HUES48 (cell line): ENCODE data around the gene GMPPB.
A peak's percentile ranks its signal among the peaks of the same experiment; 100 is the strongest.
"Not testable (repeated sequence)": the region's sequence is repeated elsewhere in the genome, so short reads cannot be mapped to it uniquely, and the experiment has no call there.

ENCODE experiments used
- H3K27ac ChIP-seq: one replicate; pipeline ENCODE4 v1.7.0; 2013; ENCODE audit warnings: low read depth, low read length, inconsistent platforms
- H3K27me3 ChIP-seq: 2 replicates; pipeline ENCODE4 v1.6.1; 2013; ENCODE audit warnings: mild to moderate bottlenecking, low read length; ENCODE audit not compliant: control insufficient read depth, insufficient read depth
- H3K36me3 ChIP-seq: 2 replicates; pipeline ENCODE4 v1.6.1; 2013; ENCODE audit warnings: low read length; ENCODE audit not compliant: control insufficient read depth, insufficient read depth
- H3K4me1 ChIP-seq: 2 replicates; pipeline ENCODE4 v1.6.1; 2013; ENCODE audit warnings: mild to moderate bottlenecking, low read length; ENCODE audit not compliant: control insufficient read depth, insufficient read depth
- H3K4me3 ChIP-seq: 2 replicates; pipeline ENCODE4 v1.5.1; 2013; ENCODE audit warnings: mild to moderate bottlenecking, low read depth, low read length
- H3K9ac ChIP-seq: 2 replicates; pipeline ENCODE4 v1.6.1; 2013; ENCODE audit warnings: mild to moderate bottlenecking, low read depth, low read length, moderate library complexity
- H3K9me3 ChIP-seq: 2 replicates; pipeline ENCODE4 v1.6.1; 2013; ENCODE audit warnings: low read length; ENCODE audit not compliant: control insufficient read depth, insufficient read depth

GMPPB gene

GRCh38 chr3:49700453-49701128, 23.2 kb downstream of the GMPPB start:
- H3K36me3 ChIP-seq: peaks cover 41% of the 10 kb centered on the region
- no peaks in the 10 kb centered on the region for H3K4me1 ChIP-seq
- no peak overlapping the region for H3K4me3 ChIP-seq
- H3K27ac ChIP-seq: no peak overlapping the region
- no peaks in the 10 kb centered on the region for H3K27me3 ChIP-seq
- H3K9ac ChIP-seq: no peak overlapping the region
- no peaks in the 10 kb centered on the region for H3K9me3 ChIP-seq

DNA sequence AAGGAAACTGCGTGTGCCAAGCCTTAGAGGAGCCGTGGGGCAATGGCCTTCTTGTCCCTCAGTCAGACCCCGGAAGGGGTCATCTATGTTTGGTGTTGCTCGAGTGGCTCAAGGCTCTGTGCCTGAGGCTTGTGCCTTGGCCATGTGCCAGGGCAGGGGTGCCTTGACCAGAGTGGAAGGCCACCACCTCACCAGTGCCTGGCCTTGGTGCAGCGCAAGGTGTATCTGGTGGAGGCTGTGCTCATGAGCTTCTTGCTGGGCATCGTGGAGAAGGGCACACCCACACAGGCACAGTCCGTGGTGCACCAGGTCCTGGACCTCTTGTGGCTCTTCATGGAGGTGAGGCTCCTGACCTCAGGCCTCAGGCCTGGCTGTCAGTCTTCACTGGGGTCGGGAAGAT, 23.7 kb downstream of the GMPPB start:
- H3K4me3 ChIP-seq: no peak overlapping the region
- H3K9ac ChIP-seq: no peak overlapping the region
- H3K4me1 ChIP-seq: no peaks in the 10 kb centered on the region
- H3K36me3 ChIP-seq: peaks cover 38% of the 10 kb centered on the region
- H3K9me3 ChIP-seq: no peaks in the 10 kb centered on the region
- H3K27ac ChIP-seq: no peak overlapping the region
- H3K27me3 ChIP-seq: no peaks in the 10 kb centered on the region

- peaks cover 32% of the 10 kb centered on the region for H3K36me3 ChIP-seq
- H3K9me3 ChIP-seq: no peaks in the 10 kb centered on the region
- no peaks in the 10 kb centered on the region for H3K4me1 ChIP-seq
- H3K9ac ChIP-seq: no peak overlapping the region
- H3K4me3 ChIP-seq: no peak overlapping the region
- H3K27ac ChIP-seq: no peak overlapping the region
- H3K27me3 ChIP-seq: no peaks in the 10 kb centered on the region
Measured at GRCh38 chr3:49699281-49699979, 24.3 kb downstream of the GMPPB start.

GRCh38 chr3:49695350-49696015, 28.3 kb downstream of the GMPPB start:
- not testable (repeated sequence) for H3K27ac ChIP-seq, H3K27me3 ChIP-seq, H3K9ac ChIP-seq, H3K4me3 ChIP-seq, H3K4me1 ChIP-seq, H3K9me3 ChIP-seq
- peaks cover 14% of the 10 kb centered on the region; the same call in 1 of the 2 replicates for H3K36me3 ChIP-seq

GRCh38 chr3:49694409-49695070, 29.2 kb downstream of the GMPPB start:
- H3K4me1 ChIP-seq, H3K36me3 ChIP-seq, H3K9ac ChIP-seq, H3K27ac ChIP-seq, H3K27me3 ChIP-seq, H3K4me3 ChIP-seq, H3K9me3 ChIP-seq: not testable (repeated sequence)

DNA sequence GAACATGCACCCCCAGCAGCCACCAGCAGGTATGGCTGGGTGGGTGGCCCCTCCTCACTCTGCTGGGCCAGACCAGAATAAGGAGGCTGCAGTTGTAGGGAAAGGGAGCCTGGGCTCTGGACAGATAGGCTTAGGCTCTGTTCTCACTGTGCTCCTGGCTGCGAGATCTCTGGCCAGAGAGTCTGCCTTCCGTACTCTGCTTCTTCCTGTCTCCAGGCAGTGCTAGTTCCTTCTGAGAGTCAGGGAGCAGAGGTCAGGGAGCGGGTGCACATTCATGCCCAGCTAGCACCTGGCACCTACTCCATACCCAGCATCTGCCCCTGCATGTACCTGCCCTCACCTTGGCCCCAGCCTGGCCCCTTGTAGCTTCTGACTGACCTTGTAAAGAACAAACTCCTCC, 32.3 kb downstream of the GMPPB start:
- H3K27ac ChIP-seq, H3K9ac ChIP-seq, H3K36me3 ChIP-seq, H3K9me3 ChIP-seq, H3K4me3 ChIP-seq, H3K4me1 ChIP-seq, H3K27me3 ChIP-seq: not testable (repeated sequence)

- not testable (repeated sequence) for H3K4me1 ChIP-seq, H3K9ac ChIP-seq, H3K9me3 ChIP-seq, H3K4me3 ChIP-seq, H3K27me3 ChIP-seq, H3K27ac ChIP-seq, H3K36me3 ChIP-seq
Measured at GRCh38 chr3:49690856-49691255, 32.9 kb downstream of the GMPPB start.

GRCh38 chr3:49689908-49690624, 33.7 kb downstream of the GMPPB start:
- H3K27me3 ChIP-seq, H3K36me3 ChIP-seq, H3K9me3 ChIP-seq, H3K4me1 ChIP-seq: not testable (repeated sequence)
- Histone ChIP-seq H3K9ac (peak overlapping the region; percentile 63), H3K4me3 (peak overlapping the region; percentile 95), H3K27ac (peak overlapping the region; percentile 78)

DNA sequence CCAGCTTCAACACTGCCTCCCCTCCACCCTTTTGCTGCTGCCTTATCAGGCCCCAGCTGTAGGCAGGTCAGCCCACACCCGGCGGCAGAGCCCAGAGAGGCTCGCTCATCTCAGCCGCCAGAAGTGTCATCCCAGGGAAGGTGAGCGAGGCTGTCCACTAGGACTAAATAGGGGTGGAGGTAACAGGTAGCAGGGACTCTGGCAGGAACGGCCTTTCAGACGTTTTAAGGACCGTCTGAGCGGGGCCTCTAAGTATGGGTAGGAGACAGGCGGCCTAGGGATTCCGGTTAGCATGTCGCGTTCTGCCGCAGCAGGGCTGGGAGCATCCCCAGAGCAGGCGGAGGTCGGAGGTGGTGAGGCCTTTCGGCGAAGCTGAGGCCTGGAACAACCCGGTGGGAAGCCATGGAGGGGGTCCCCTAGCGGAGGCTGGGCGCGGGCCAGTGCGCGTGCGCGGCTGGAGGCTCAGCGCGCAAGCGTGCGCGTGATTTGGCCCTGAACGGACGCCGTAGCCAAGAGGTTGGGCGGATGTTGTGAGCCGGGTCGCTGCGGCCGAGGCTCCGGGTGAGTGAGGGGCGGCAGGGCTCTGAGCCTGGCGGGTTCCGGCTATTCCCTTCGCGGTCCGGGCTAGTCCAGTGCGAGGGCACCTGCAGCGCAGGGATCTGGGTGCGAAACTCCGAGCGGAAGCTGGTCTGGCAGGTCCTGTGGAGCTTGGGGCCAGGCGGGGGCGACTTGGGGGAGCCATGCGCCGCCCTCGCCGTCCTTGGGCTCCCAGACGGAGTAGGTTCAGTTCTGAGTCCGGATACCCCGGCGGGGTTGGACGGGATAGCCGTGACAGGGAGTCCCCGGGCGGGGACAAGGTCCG, 34.5 kb downstream of the GMPPB start, which contains the start of the genes MST1 and RNF123:
TSS of gene MST1 (minus strand) at position 429 of the 862 bp plus-strand sequence. CDS start 783 bp downstream, outside the sequence.
TSS of gene RNF123 (plus strand) at position 512 of the 862 bp plus-strand sequence. CDS start 1,609 bp downstream, outside the sequence.
- Histone ChIP-seq H3K9me3 (no peaks in the 10 kb centered on the region), H3K4me3 (peak within 1 kb of the TSS; percentile 95), H3K27me3 (no peaks in the 10 kb centered on the region), H3K4me1 (no peaks in the 10 kb centered on the region), H3K36me3 (no peaks in the 10 kb centered on the region), H3K9ac (peak within 1 kb of the TSS; percentile 63), H3K27ac (peak within 1 kb of the TSS; percentile 78)
